NCI-H1694 (cell line): Measurements from ENCODE around the gene OR13F1.
A peak's percentile ranks its signal among the peaks of the same experiment; 100 is the strongest.
"Not testable (repeated sequence)": the region's sequence is repeated elsewhere in the genome, so short reads cannot be mapped to it uniquely, and the experiment has no call there.

Experiments used
- DNase-seq: peaks from one replicate; lab custom pipeline; 2025; lab: John Stamatoyannopoulos, UW

Gene OR13F1, protein sequence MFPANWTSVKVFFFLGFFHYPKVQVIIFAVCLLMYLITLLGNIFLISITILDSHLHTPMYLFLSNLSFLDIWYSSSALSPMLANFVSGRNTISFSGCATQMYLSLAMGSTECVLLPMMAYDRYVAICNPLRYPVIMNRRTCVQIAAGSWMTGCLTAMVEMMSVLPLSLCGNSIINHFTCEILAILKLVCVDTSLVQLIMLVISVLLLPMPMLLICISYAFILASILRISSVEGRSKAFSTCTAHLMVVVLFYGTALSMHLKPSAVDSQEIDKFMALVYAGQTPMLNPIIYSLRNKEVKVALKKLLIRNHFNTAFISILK

GRCh38 chr9:104503963-104504362 is at the start of gene OR13F1:
Gene OR13F1 (plus strand): TSS chr9:104504263. CDS start chr9:104504263, 0 bp downstream.
- DNase-seq: no peak

DNA sequence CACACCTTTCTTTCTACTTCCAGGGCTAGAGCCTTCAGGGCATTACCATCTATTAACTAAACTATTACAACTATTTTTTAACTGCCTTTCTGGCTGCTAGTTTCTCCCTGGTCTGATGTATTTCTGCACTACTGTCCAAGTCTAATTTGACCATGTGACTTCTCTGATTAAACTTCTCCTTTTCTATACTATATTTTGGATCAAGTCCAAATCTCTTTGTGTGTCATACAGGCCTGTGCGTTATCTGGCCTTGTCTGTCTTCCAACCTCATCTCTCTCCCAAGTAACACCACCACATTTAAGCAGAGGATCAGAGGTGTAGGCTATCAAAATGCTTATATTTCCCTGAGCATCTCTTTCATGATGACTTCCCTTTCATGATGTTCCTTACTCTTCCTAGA is 47.2 kb upstream of the OR13F1 start:
- DNase-seq: no peak

DNA sequence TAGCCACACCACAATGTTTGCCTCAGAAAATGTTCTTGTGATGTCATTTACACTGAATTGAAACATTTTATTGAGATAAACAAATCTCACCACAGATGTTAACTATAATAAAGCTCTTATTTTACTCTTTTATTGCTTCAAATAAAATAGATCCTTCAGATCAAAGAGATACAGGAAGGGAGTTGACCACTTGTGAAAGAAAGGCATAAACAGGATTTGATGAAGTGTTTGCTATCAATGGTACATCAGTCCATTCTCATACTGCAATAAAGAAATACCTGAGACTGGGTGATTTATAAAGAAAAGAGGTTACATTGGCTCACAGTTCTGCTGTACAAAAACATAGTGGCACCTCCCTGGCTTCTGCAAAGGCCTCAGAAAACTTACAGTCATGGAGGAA is 40.2 kb upstream of the OR13F1 start:
- no peak for DNase-seq

GRCh38 chr9:104468261-104468660 is 35.8 kb upstream of the OR13F1 start:
- DNase-seq: no peak

DNA sequence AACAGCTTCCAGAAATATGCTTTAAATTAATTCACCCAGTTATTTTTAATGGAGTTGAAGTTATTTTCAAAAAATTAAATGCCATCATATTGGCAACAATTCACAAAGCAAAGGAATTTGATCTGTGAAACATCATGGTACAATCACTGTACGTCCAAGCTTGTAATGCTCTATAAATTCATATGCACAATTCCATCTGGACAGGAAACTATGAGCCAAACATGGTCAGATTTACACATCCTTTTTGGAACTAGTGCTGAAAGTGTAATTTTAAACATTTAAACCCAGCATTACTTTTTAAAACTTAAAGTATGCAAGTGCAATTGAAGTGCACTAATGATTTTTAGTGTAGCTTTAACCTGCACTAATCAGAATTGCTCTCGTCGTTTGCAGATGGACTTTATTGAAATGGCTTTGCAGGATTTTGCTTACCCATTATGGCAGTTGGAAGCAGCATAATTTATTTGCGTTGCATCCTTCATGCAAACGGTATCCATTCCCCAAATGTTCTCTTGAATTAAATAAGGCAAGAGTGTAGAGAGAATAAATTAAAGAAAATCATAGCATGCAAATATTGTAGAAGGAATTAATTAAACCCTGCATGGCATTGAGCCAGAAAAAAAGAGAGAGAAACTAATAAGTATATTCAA is 21.0 kb upstream of the OR13F1 start:
- DNase-seq: no peak

DNA sequence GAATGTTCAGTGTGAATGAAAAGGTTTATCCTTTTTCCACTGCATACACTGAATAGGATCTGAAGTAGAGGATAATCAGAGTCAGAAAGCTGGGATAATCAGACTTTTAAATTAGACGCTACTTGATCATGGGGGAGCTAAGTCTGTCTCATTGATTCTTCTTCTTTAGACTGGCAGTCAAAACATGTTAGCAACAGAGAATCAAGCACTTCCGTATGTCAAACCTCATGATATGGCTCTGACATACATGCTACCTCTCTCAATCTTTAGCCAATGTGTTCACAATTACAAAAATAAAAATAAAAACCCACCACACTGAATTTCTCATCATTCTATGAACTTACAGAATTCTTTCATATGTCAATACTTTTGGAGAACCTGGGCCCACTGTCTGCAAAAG is 19.0 kb upstream of the OR13F1 start:
- DNase-seq: no peak

DNA sequence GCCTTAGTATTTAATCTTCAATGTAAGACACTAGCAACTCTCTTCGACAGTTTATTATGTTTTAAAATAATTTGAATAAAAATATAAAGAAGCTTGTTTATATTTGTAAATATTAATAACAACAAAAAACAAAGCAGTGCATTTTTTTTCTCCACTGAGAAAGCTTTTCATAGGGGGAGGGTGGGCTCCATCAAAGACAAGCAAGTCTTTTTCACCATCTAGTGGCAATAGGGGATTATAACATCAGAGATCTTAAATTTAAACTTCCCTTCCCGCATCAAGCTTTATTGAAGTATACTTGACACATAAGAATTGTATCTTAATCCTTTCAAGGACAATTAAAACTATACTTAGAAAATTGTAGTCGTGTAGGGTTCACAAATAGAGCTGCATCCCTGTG is 9.3 kb upstream of the OR13F1 start:
- DNase-seq: peak; percentile 24

DNA sequence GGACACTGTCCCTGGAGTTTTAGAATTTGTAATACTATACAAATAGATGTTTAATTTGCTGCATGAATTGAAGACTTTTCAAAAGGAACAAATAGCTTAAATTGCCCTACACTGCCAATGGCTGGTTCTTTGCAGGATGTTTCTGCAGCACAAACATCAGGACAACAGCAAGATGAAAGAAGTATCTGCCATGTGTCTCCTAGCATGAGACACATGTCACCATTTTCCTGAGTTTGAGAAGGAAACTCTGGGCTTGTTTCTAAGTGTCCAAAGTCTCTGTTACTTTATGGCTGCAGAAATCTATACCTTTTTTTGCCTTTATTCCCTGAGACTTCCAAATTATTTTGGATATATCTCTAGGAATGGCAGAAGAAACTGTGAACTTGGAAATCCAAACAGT is 623 bp upstream of the OR13F1 start:
- DNase-seq: no peak

DNA sequence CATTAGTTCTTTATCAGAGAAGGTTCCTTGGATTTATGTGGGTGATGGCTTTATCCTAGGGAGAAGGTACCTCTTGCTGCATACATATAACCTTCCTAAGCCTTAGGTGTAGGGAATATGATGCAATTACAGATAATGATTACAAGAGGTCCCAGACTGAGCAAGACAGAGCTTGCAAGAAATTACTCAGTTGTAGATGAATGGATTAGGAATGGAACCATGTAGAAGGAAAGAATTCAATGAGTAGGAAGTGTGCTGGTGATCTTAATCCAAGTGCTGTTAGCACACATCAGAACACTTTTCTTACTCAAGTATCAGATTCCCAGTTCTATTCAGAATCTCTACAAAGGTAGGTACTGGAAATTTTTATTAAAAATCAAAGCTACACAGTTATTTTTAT is 2.5 kb downstream of the OR13F1 start:
- no peak for DNase-seq

GRCh38 chr9:104514901-104515300 is 10.8 kb downstream of the OR13F1 start:
- DNase-seq: no peak

GRCh38 chr9:104520241-104520640 is 16.2 kb downstream of the OR13F1 start:
- DNase-seq: not testable (repeated sequence)

DNA sequence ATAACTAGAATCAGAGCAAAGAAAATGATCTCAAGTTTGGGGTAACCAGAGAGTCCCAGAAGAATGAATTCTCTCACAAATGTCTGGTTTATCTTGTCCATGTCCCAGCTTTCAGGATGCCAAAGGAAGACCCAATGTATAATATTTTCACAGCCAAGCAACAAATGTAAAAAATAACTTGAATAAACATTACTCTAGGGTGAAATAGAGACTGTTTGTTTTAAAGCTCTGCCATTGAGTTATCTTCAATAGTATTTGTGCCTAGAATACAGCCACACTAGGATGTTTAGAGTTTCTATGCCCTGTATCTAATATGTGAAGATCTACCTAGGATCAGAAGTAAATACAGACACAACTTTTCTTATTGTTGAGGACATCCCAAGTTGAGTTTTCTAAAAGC is 23.0 kb downstream of the OR13F1 start, which contains the start of gene OR13C4:
OR13C4 (minus strand) TSS at position 101 of the 400 bp plus-strand sequence; CDS start at position 101, 0 bp downstream.
- DNase-seq: no peak

- DNase-seq: no peak
Observed at GRCh38 chr9:104536756-104537155, 32.7 kb downstream of the OR13F1 start, which contains the start of gene OR13C3. Gene OR13C3 (minus strand): TSS chr9:104536856. CDS start chr9:104536723, 133 bp downstream.

GRCh38 chr9:104539275-104539674 is 35.2 kb downstream of the OR13F1 start:
- DNase-seq: no peak

- no peak for DNase-seq
Observed at GRCh38 chr9:104544644-104545043, 40.6 kb downstream of the OR13F1 start.

DNA sequence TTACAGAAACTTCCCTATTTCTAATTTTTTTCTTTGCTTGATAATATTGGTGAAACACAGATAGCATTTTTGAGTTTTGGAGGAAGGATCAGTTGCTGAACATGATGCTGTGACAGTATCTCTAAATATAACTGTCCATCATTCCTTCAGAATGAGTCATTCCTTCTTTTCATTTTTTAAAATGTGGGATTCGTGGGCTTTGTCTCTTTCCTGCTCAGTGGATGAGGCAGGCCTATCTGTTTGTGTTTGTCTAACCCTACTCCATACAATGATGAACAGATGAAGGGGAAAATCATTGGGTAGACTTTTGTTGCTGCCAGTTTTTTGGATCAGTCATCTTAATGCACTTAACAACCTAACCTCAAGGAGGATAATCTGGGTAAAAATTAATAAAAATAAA is 49.2 kb downstream of the OR13F1 start:
- no peak for DNase-seq
